Suprapubic skin (tissue), 4 donors: ENCODE measurements around the gene C1QTNF2. TPM values are rescaled to one million over a fixed set of nuclear protein-coding genes. Genes with fewer than 3 reads are reported as not detected.

Experiments
- DNase-seq, 2 donors: peaks; one replicate each; pipeline ENCODE4 v3.0.0-alpha.2; 2019; ENCODE audit warnings: low spot score in 2 of 2
- H3K27ac ChIP-seq: fragments of 200-600 bp; sonication (generic); one replicate; pipeline ENCODE4 v1.5.1; 2019
- H3K27me3 ChIP-seq: fragments of 200-600 bp; sonication (generic); one replicate; pipeline ENCODE4 v1.5.1; 2019
- H3K36me3 ChIP-seq: fragments of 200-600 bp; sonication (generic); one replicate; pipeline ENCODE4 v1.5.1; 2019
- H3K4me1 ChIP-seq: fragments of 200-600 bp; sonication (generic); one replicate; pipeline ENCODE4 v1.5.1; 2019
- H3K4me3 ChIP-seq: fragments of 200-600 bp; sonication (generic); one replicate; pipeline ENCODE4 v1.5.1; 2019; ENCODE audit warnings: mild to moderate bottlenecking
- H3K9me3 ChIP-seq: fragments of 200-600 bp; sonication (generic); one replicate; pipeline ENCODE4 v1.5.1; 2019
- EP300 ChIP-seq: sonication (generic); formaldehyde crosslinking; IDR thresholded peaks from one replicate; pipeline ENCODE4 v1.6.1; 2017; ENCODE audit warnings: antibody characterized with exemption
- POLR2A ChIP-seq, 2 donors: fragments of 450-650 bp; IDR thresholded peaks; one replicate each; pipeline ENCODE4 v1.6.1; 2017; ENCODE audit warnings: antibody characterized with exemption in 2 of 2, mild to moderate bottlenecking in 2 of 2, moderate library complexity in 2 of 2
- POLR2AphosphoS5 ChIP-seq, 3 donors: sonication (generic); formaldehyde crosslinking; IDR thresholded peaks; one replicate each; pipeline ENCODE4 v1.6.1; 2017; ENCODE audit warnings: antibody characterized with exemption in 3 of 3
- WGBS: methylation state at CpG from one replicate; pipeline ENCODE4 v1.1.5; 2018; 5-methylcytosine and 5-hydroxymethylcytosine counted together
- total RNA-seq, 4 donors: library from RNA; depleted of rRNA; stranded (reverse); fragments of >200 nt; gene quantifications; one replicate each; pipeline ENCODE4 v1.1.0, GENCODE V29; 2016
- TF ChIP-seq, protein P1 (sequence below), 2 donors: fragments of 200-600 bp in 1 of 2; fragments of 450-650 bp in 1 of 2; sonication (generic) in 1 of 2; IDR thresholded peaks; one replicate each; pipeline ENCODE4 v1.5.1; 2016 to 2019; ENCODE audit warnings: antibody characterized with exemption in 2 of 2, mild to moderate bottlenecking in 1 of 2, moderate library complexity in 1 of 2

The C1QTNF2 gene
- total RNA-seq, 4 donors from 2014 or later = 0.21 to 0.23 TPM; not detected in 2

DNA sequence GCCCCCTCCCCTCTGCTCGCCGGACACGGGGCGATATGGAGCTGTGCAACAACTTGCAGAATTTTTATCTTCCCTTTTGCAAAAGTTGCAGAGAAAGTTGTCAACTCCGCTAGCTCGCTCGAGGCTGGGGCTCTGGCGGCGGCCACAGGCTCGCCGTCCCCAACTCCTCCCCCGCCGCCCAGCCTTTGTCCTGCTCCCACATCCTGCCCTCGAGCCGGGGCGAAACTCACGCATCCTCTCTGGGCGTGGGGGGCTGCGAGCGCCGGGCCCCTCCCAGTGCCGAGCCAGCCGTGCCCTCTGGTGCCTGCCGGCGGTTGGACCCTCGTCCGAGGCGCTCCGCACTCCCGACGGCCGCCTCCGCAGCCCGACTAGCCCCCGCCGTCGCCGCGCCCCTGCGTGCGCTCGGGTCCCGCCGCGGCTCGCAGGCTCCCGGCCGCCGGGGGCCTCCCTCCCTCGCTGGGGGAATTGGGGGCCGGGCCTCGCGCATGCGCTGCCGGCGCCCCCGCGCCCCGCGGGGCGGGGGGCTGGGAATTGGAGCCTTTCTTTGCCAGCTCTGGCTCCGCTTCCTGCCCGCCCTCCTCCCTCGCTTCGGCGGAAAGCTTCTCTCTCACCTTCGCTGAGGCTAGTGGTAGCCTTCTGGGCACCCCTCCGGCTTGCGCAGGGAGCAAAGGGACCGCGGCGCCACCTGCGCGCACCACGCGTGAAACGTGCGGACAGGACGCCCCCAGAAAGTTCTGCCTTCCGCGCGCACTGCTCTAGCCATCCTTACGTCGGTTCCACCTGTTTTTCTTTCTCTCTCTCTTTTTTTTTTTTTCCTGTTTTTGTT, 58.1 kb downstream of the C1QTNF2 start, which contains the start of gene CCNJL:
Gene CCNJL (minus strand): TSS at position 431 of the 826 bp plus-strand sequence. CDS start 641 bp downstream, outside the sequence.
- H3K4me3 ChIP-seq = peak within 1 kb of the TSS; percentile 69
- no peaks in the 10 kb centered on the region for H3K36me3 ChIP-seq
- peaks cover 19% of the 10 kb centered on the region for H3K4me1 ChIP-seq
- H3K9me3 ChIP-seq = no peaks in the 10 kb centered on the region
- DNase-seq = no peak
- no peak within 1 kb of the TSS for H3K27ac ChIP-seq
- TF ChIP-seq POLR2AphosphoS5 (IDR thresholded peaks at IDR 0.05) = no peak
- WGBS = 3% methylated on average over 23 of the region's 84 CpGs
- H3K27me3 ChIP-seq = peaks cover 27% of the 10 kb centered on the region

DNA sequence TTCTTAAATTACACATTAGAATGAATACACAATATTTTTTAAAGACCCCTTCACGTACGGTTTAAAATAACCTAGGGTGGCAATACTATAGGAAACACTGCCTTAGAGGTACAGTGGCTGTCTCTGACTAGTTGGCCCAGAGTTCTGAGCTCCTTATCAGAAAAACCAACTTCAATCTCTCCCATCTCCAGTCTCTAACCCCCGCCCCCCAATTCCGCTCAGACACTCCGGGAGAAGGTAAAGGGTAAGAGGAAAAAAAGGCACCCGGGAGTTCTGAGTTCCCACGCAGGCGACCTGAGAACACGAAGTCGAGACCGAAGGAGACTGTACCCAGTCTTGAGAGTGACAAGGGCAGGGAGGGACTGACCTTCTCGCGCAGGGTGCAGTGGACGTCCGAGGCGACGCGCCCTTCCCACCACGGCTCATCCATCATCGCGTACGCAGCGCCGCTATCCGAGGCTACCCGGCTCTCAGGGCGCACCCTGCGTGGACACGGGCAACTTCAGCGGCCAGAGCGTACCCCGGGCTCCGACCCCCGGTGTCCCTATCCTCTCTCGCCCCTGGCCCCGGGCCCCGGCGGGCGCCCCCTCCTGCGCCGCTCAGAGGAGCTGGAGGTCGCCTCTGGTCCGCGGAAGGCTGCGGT, 58.8 kb downstream of the C1QTNF2 start:
- peak overlapping the region; percentile 69 for H3K4me3 ChIP-seq
- peaks cover 19% of the 10 kb centered on the region for H3K4me1 ChIP-seq
- no peaks in the 10 kb centered on the region for H3K9me3 ChIP-seq
- no peak for TF ChIP-seq POLR2A (IDR thresholded peaks at IDR 0.05)
- no peak for TF ChIP-seq EP300
- TF ChIP-seq POLR2AphosphoS5 (IDR thresholded peaks at IDR 0.05) = no peak
- TF ChIP-seq, protein P1, sequence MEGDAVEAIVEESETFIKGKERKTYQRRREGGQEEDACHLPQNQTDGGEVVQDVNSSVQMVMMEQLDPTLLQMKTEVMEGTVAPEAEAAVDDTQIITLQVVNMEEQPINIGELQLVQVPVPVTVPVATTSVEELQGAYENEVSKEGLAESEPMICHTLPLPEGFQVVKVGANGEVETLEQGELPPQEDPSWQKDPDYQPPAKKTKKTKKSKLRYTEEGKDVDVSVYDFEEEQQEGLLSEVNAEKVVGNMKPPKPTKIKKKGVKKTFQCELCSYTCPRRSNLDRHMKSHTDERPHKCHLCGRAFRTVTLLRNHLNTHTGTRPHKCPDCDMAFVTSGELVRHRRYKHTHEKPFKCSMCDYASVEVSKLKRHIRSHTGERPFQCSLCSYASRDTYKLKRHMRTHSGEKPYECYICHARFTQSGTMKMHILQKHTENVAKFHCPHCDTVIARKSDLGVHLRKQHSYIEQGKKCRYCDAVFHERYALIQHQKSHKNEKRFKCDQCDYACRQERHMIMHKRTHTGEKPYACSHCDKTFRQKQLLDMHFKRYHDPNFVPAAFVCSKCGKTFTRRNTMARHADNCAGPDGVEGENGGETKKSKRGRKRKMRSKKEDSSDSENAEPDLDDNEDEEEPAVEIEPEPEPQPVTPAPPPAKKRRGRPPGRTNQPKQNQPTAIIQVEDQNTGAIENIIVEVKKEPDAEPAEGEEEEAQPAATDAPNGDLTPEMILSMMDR (IDR thresholded peaks at IDR 0.05) = no peak
- H3K36me3 ChIP-seq = no peaks in the 10 kb centered on the region
- 27% methylated on average over 6 of the region's 45 CpGs for WGBS
- H3K27me3 ChIP-seq = peaks cover 27% of the 10 kb centered on the region
- H3K27ac ChIP-seq = no peak overlapping the region
- no peak for DNase-seq

DNA sequence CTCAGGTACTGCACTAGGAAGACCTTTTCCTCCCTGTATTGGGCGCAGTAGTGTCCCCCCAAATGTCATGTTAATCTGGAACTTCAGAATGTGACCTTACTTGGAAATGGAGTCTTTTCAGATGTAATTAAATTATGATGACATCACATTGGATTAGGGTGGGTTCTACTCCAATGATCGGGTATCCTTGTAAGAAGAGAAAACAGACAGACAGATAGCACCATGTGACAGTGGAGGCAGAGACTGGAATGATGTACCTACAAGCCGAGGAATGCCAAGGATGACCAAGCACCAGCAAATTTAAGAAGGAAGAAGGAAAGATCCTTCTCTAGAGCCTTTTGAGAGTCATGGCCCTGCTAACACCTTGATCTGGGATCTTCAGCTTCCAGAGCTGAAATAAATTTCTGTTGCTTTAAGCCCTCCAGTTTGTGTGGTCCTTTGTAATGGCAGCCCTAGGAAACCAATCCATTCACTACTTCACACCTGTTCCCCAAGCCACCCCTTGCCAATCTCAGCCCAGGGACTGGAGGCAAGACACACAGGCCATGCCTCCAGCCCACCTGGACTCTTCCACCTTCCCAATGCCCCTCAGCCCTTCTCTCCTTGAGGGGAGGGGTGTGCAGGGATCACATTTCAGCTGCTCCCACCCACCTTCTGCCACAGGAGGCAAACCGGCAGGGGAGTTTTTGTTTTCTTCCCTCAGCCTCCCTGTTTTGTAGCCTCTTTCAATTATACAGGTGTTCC, 59.7 kb downstream of the C1QTNF2 start:
- peaks cover 19% of the 10 kb centered on the region for H3K4me1 ChIP-seq
- no peak for DNase-seq
- H3K4me3 ChIP-seq = no peak overlapping the region
- no peaks in the 10 kb centered on the region for H3K9me3 ChIP-seq
- H3K36me3 ChIP-seq = no peaks in the 10 kb centered on the region
- TF ChIP-seq POLR2A (IDR thresholded peaks at IDR 0.05) = no peak
- TF ChIP-seq, protein P1 (IDR thresholded peaks at IDR 0.05) = no peak
- no peak for TF ChIP-seq POLR2AphosphoS5 (IDR thresholded peaks at IDR 0.05)
- TF ChIP-seq EP300 = no peak
- 85% methylated on average over 4 of the region's 4 CpGs for WGBS
- peaks cover 27% of the 10 kb centered on the region for H3K27me3 ChIP-seq
- no peak overlapping the region for H3K27ac ChIP-seq

DNA sequence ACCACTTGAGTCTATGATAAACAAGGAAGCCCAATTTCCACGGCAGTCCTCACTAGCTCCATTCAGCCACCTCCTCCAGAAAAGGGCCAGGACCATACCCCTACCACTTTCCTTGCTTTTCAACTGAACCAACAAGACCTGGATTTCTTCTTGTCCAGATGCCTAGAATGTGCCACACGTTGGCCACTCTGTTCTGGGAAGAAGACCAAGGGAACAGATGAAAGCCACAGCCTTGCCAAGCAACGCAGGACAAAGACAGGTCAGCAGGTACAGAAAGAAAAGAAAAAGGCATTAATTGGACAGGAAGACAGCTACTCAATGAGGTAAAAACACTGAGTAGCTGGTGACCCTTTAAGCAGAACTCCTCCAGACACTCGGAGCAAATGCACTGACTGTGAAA, 60.3 kb downstream of the C1QTNF2 start:
- no peak for DNase-seq
- Histone ChIP-seq H3K27ac (no peak overlapping the region), H3K4me1 (peaks cover 19% of the 10 kb centered on the region), H3K36me3 (no peaks in the 10 kb centered on the region), H3K9me3 (no peaks in the 10 kb centered on the region), H3K4me3 (no peak overlapping the region), H3K27me3 (peaks cover 27% of the 10 kb centered on the region)
- no peak for TF ChIP-seq POLR2A (IDR thresholded peaks at IDR 0.05)
- TF ChIP-seq POLR2AphosphoS5 (IDR thresholded peaks at IDR 0.05) = no peak
- TF ChIP-seq EP300 = no peak
- TF ChIP-seq, protein P1 (IDR thresholded peaks at IDR 0.05) = no peak
- WGBS = 91% methylated on average over 4 of the region's 4 CpGs

DNA sequence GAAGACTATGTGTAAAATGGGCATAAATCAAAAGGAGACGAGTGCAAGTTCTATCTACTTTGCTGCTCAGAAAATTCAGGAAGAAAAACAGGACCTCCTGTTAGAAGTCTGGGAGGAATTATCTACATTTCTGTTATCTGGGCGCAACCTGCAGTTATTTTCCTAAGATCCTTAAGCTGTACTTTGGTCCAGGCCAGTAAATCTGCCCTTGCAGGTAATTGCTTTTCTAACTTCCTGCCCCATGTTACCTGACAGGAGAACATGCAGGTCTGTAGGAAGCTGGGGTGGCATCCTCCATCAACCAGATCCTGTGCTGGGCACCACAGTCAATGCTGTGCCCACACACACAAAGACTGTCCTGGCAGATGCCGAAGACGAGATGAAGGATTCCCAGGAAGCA, 63.7 kb downstream of the C1QTNF2 start:
- Histone ChIP-seq H3K36me3 (no peaks in the 10 kb centered on the region), H3K4me3 (no peak overlapping the region), H3K4me1 (peaks cover 5% of the 10 kb centered on the region), H3K9me3 (no peaks in the 10 kb centered on the region), H3K27me3 (peaks cover 10% of the 10 kb centered on the region), H3K27ac (no peak overlapping the region)
- WGBS = 85% methylated on average over 4 of the region's 4 CpGs
- DNase-seq = no peak
- TF ChIP-seq POLR2AphosphoS5 (IDR thresholded peaks at IDR 0.05) (no peak), POLR2A (IDR thresholded peaks at IDR 0.05) (no peak), EP300 (no peak)
- TF ChIP-seq, protein P1 (IDR thresholded peaks at IDR 0.05) = no peak
